Sigmoid colon (tissue), 3 donors: ENCODE results near the gene MAP3K20.

Experiments
- POLR2A ChIP-seq, 2 donors: fragments of 450-650 bp; IDR thresholded peaks; one replicate each; pipeline ENCODE4 v1.6.1; 2016; ENCODE audit warnings: antibody characterized with exemption in 2 of 2, mild to moderate bottlenecking in 2 of 2, moderate library complexity in 2 of 2
- TF ChIP-seq, protein P1 (sequence below), 4 experiments: fragments of 450-650 bp in 3 of 4; fragments of 200-600 bp in 1 of 4; IDR thresholded peaks; one replicate each; pipeline ENCODE4 v1.5.1; 2016 to 2019; ENCODE audit warnings: antibody characterized with exemption in 4 of 4, mild to moderate bottlenecking in 3 of 4, moderate library complexity in 2 of 4

- TF ChIP-seq, protein P1, sequence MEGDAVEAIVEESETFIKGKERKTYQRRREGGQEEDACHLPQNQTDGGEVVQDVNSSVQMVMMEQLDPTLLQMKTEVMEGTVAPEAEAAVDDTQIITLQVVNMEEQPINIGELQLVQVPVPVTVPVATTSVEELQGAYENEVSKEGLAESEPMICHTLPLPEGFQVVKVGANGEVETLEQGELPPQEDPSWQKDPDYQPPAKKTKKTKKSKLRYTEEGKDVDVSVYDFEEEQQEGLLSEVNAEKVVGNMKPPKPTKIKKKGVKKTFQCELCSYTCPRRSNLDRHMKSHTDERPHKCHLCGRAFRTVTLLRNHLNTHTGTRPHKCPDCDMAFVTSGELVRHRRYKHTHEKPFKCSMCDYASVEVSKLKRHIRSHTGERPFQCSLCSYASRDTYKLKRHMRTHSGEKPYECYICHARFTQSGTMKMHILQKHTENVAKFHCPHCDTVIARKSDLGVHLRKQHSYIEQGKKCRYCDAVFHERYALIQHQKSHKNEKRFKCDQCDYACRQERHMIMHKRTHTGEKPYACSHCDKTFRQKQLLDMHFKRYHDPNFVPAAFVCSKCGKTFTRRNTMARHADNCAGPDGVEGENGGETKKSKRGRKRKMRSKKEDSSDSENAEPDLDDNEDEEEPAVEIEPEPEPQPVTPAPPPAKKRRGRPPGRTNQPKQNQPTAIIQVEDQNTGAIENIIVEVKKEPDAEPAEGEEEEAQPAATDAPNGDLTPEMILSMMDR (IDR thresholded peaks at IDR 0.05): no peak
- TF ChIP-seq POLR2A (IDR thresholded peaks at IDR 0.05): no peak
Observed at GRCh38 chr2:173161040-173161439, 85.4 kb downstream of the MAP3K20 start.
